Superior temporal gyrus (tissue), 1 donor: ENCODE results near the gene SCAF11.

Source experiments
- DNase-seq: peaks from one replicate; pipeline ENCODE4 v3.0.0-alpha.2; 2016; ENCODE audit errors: extremely low spot score

Gene SCAF11

GRCh38 chr12:45913631-45914030 is 76.7 kb downstream of the SCAF11 start:
- DNase-seq: no peak

- DNase-seq: no peak
Measured at GRCh38 chr12:45912774-45913173, 77.6 kb downstream of the SCAF11 start.

- DNase-seq: no peak
Measured at GRCh38 chr12:45909041-45909713, 81.2 kb downstream of the SCAF11 start.

GRCh38 chr12:45907955-45908354 is 82.4 kb downstream of the SCAF11 start:
- DNase-seq: no peak

GRCh38 chr12:45898094-45898493 is 92.3 kb downstream of the SCAF11 start:
- no peak for DNase-seq

GRCh38 chr12:45895961-45896360 is 94.4 kb downstream of the SCAF11 start:
- no peak for DNase-seq

GRCh38 chr12:45893240-45893639 is 97.1 kb downstream of the SCAF11 start:
- DNase-seq: peak; percentile 71

- no peak for DNase-seq
Measured at GRCh38 chr12:45890276-45890675, 100.1 kb downstream of the SCAF11 start.

- no peak for DNase-seq
Measured at GRCh38 chr12:45887544-45887943, 102.8 kb downstream of the SCAF11 start.

- no peak for DNase-seq
Measured at GRCh38 chr12:45886685-45887084, 103.7 kb downstream of the SCAF11 start.

- DNase-seq: no peak
Measured at GRCh38 chr12:45883187-45883586, 107.2 kb downstream of the SCAF11 start.

GRCh38 chr12:45880533-45880932 is 109.8 kb downstream of the SCAF11 start:
- DNase-seq: no peak

- no peak for DNase-seq
Measured at GRCh38 chr12:45879363-45879895, 110.9 kb downstream of the SCAF11 start.

GRCh38 chr12:45878630-45879255 is 111.6 kb downstream of the SCAF11 start:
- no peak for DNase-seq

- no peak for DNase-seq
Measured at GRCh38 chr12:45877069-45877468, 113.3 kb downstream of the SCAF11 start.

GRCh38 chr12:45872446-45872845 is 117.9 kb downstream of the SCAF11 start:
- DNase-seq: no peak
